Naive thymus-derived CD4-positive, alpha-beta T cell (primary cell): ENCODE results near the gene NME3. TPM values are rescaled to one million over a fixed set of nuclear protein-coding genes. Genes with fewer than 3 reads are reported as not detected.

ENCODE experiments used
- ATAC-seq: fragments of 150-1000 bp; cut with Tn5 transposase; 2 replicates; pipeline ENCODE4 v1.10.0; 2021; ENCODE audit warnings: mild to moderate bottlenecking, moderate library complexity
- CTCF ChIA-PET: fragments of 350-600 bp; sonication (Branson Sonifier 250); formaldehyde crosslinking; loops from one replicate; lab custom pipeline; 2021; ENCODE audit warnings: antibody characterized with exemption; lab: Charles Lee
- POLR2A ChIA-PET: fragments of 350-600 bp; sonication (Branson Sonifier 250); formaldehyde crosslinking; loops from one replicate; lab custom pipeline; 2021; ENCODE audit warnings: antibody characterized with exemption, inconsistent platforms; lab: Charles Lee
- DNase-seq, 9 donors: peaks; one replicate each; pipeline versions ENCODE4 v3.0.0 to v3.0.0-alpha.2; 2020 to 2022; ENCODE audit warnings: mixed read lengths in 1 of 9
- H3K27ac ChIP-seq: one replicate; pipeline ENCODE4 v1.7.0; 2013; ENCODE audit warnings: mild to moderate bottlenecking, low read depth, low read length, moderate library complexity
- H3K27me3 ChIP-seq, 2 donors: one replicate each; pipeline ENCODE4 v1.7.0; 2013; ENCODE audit warnings: low read length in 2 of 2, mild to moderate bottlenecking in 2 of 2, moderate library complexity in 2 of 2; ENCODE audit not compliant: control insufficient read depth in 2 of 2, insufficient read depth in 2 of 2
- H3K36me3 ChIP-seq, 3 experiments: 1 replicate in 2 of 3; 2 replicates in 1 of 3; pipeline ENCODE4 v1.7.0; 2013; ENCODE audit warnings: low read length in 3 of 3, mild to moderate bottlenecking in 3 of 3, moderate library complexity in 1 of 3; ENCODE audit not compliant: insufficient read depth in 3 of 3, control insufficient read depth in 2 of 3
- H3K4me1 ChIP-seq, 2 donors: one replicate each; pipeline ENCODE4 v1.7.0; 2013; ENCODE audit warnings: low read length in 2 of 2, mild to moderate bottlenecking in 2 of 2, moderate library complexity in 1 of 2; ENCODE audit not compliant: control insufficient read depth in 2 of 2, insufficient read depth in 2 of 2
- H3K4me3 ChIP-seq: 2 replicates; pipeline ENCODE4 v1.7.0; 2013; ENCODE audit warnings: mild to moderate bottlenecking, low read length
- H3K9me3 ChIP-seq, 3 experiments: 1 replicate in 2 of 3; 2 replicates in 1 of 3; pipeline ENCODE4 v1.7.0; 2013; ENCODE audit warnings: low read length in 3 of 3; ENCODE audit not compliant: control insufficient read depth in 2 of 3
- H3K27ac Mint-ChIP-seq, 9 donors: one replicate each; pipeline ENCODE4 v1.8.0; 2020 to 2022; ENCODE audit warnings: mixed read lengths in 9 of 9, mild to moderate bottlenecking in 8 of 9, moderate library complexity in 5 of 9, inconsistent platforms in 2 of 9
- H3K27me3 Mint-ChIP-seq, 5 donors: one replicate each; pipeline ENCODE4 v1.8.0; 2021 to 2022; ENCODE audit warnings: mixed read lengths in 5 of 5, mild to moderate bottlenecking in 1 of 5
- H3K36me3 Mint-ChIP-seq, 5 donors: one replicate each; pipeline ENCODE4 v1.8.0; 2020 to 2022; ENCODE audit warnings: mixed read lengths in 5 of 5, mild to moderate bottlenecking in 3 of 5, inconsistent platforms in 1 of 5
- H3K4me1 Mint-ChIP-seq, 7 donors: one replicate each; pipeline ENCODE4 v1.8.0; 2020 to 2022; ENCODE audit warnings: mixed read lengths in 7 of 7, mild to moderate bottlenecking in 3 of 7, inconsistent platforms in 1 of 7
- H3K4me3 Mint-ChIP-seq, 10 donors: one replicate each; pipeline ENCODE4 v1.8.0; 2020 to 2022; ENCODE audit warnings: mild to moderate bottlenecking in 10 of 10, mixed read lengths in 10 of 10, moderate library complexity in 6 of 10, inconsistent platforms in 2 of 10
- H3K9me3 Mint-ChIP-seq, 11 donors: one replicate each; pipeline ENCODE4 v1.8.0; 2020 to 2022; ENCODE audit warnings: mixed read lengths in 11 of 11, mild to moderate bottlenecking in 4 of 11, inconsistent platforms in 1 of 11, moderate library complexity in 1 of 11
- intact Hi-C, 2 donors: fragments of 100-400 bp; cut with micrococcal nuclease; formaldehyde crosslinking; loops; one replicate each; pipeline ENCODE4 v1.15.1; 2023
- polyA plus RNA-seq, 2 donors: library from polyadenylated mRNA; unstranded; fragments of 300-500 nt; fragmentation: Illumina TruSeq; gene quantifications; one replicate each; pipeline ENCODE4 v1.2.3, GENCODE V29; 2021
- total RNA-seq, 6 experiments: library from RNA in 5 of 6; stranded (reverse) in 5 of 6; gene quantifications; 1 replicate in 5 of 6; 2 replicates in 1 of 6; pipeline ENCODE4 v1.2.3 and lab custom pipeline; 2021 to 2026

NME3 gene
- total and polyA plus RNA-seq, 7 experiments from 2014 or later = 49.4 to 81.5 (median 70.6) TPM

- ATAC-seq = no peak
- Histone ChIP-seq H3K27ac (no peak overlapping the region), H3K36me3 (peaks cover 0 to 60% (median 0%) of the 10 kb centered on the region in 3 experiments), H3K4me1 (peaks cover 12 to 24% of the 10 kb centered on the region in 2 donors), H3K27me3 (no peaks in the 10 kb centered on the region), H3K4me3 (no peak overlapping the region), H3K9me3 (no peaks in the 10 kb centered on the region)
- Mint-ChIP-seq H3K4me1 (peaks cover 8 to 31% (median 12%) of the 10 kb centered on the region in 7 donors), H3K9me3 (peaks cover 0 to 3% (median 0%) of the 10 kb centered on the region in 11 donors), H3K27ac (no peak overlapping the region), H3K4me3 (peak overlapping the region in 3 of 10 donors; percentile 16 to 47 (median 18)), H3K27me3 (peaks cover 0 to 2% (median 0%) of the 10 kb centered on the region in 5 donors), H3K36me3 (peaks cover 0 to 8% (median 0%) of the 10 kb centered on the region in 5 donors)
- ChIA-PET CTCF (no interaction called here), POLR2A (no interaction called here)
- intact Hi-C loops = loop anchor here in 1 of 2 donors (10.0 kb wide), 1 partner anchor 431 kb away; no protein-coding TSS in a partner anchor
- DNase-seq = no peak
These were observed 4.7 kb upstream of the NME3 start for GRCh38 chr16:1775846-1776671.

GRCh38 chr16:1775006-1775845 lies 3.9 kb upstream of the NME3 start:
- peak overlapping the region in 1 of 9 donors; percentile 62 for H3K27ac Mint-ChIP-seq

GRCh38 chr16:1774448-1774780 lies 3.1 kb upstream of the NME3 start:
- H3K27me3 ChIP-seq = no peaks in the 10 kb centered on the region
- intact Hi-C loops = loop anchor here in 1 of 2 donors (5.0 to 10.0 kb wide), 3 partner anchors 242 to 493 kb away; partner anchors contain the start of genes RNPS1 and TMEM204
- peaks cover 0 to 2% (median 0%) of the 10 kb centered on the region in 5 donors for H3K27me3 Mint-ChIP-seq
- H3K4me1 ChIP-seq = peaks cover 13 to 26% of the 10 kb centered on the region in 2 donors
- CTCF ChIA-PET = interaction anchor here (0.6 to 1.4 kb wide), 2 partner anchors 8 to 84 kb away, joined by 3 to 8 read pairs; partner anchors contain the start of genes NUBP2 and SPSB3
- H3K36me3 Mint-ChIP-seq = peaks cover 0 to 9% (median 0%) of the 10 kb centered on the region in 5 donors
- no peak overlapping the region for H3K4me3 ChIP-seq
- no peaks in the 10 kb centered on the region for H3K9me3 ChIP-seq
- H3K4me3 Mint-ChIP-seq = peak overlapping the region in 5 of 10 donors; percentile 6 to 91 (median 58)
- DNase-seq (no peak), ATAC-seq (no peak)
- peaks cover 0 to 3% (median 0%) of the 10 kb centered on the region in 11 donors for H3K9me3 Mint-ChIP-seq
- H3K27ac ChIP-seq = peak overlapping the region; percentile 85
- POLR2A ChIA-PET = interaction anchor here (1.1 to 7.9 kb wide), 5 partner anchors 7 to 69 kb away, joined by 3 to 93 read pairs (median 5); partner anchors contain the start of genes FAHD1, HAGH, MAPK8IP3 and NUBP2
- peaks cover 0 to 51% (median 0%) of the 10 kb centered on the region in 3 experiments for H3K36me3 ChIP-seq
- H3K4me1 Mint-ChIP-seq = peaks cover 8 to 23% (median 13%) of the 10 kb centered on the region in 7 donors
- H3K27ac Mint-ChIP-seq = peak overlapping the region in 1 of 9 donors; percentile 59

More at GRCh38 chr16:1775006-1775845, 3.9 kb upstream of the NME3 start:
- DNase-seq (no peak), ATAC-seq (no peak)
- H3K4me3 ChIP-seq = no peak overlapping the region
- no peaks in the 10 kb centered on the region for H3K9me3 ChIP-seq
- peaks cover 8 to 24% (median 10%) of the 10 kb centered on the region in 7 donors for H3K4me1 Mint-ChIP-seq
- H3K36me3 Mint-ChIP-seq = peaks cover 0 to 8% (median 0%) of the 10 kb centered on the region in 5 donors
- H3K36me3 ChIP-seq = peaks cover 0 to 59% (median 0%) of the 10 kb centered on the region in 3 experiments
- H3K27ac ChIP-seq = no peak overlapping the region
- POLR2A ChIA-PET = interaction anchor here (1.1 to 7.9 kb wide), 5 partner anchors 6 to 69 kb away, joined by 3 to 93 read pairs (median 5); partner anchors contain the start of genes FAHD1, HAGH, MAPK8IP3 and NUBP2
- H3K9me3 Mint-ChIP-seq = peaks cover 0 to 3% (median 0%) of the 10 kb centered on the region in 11 donors
- peaks cover 13 to 25% of the 10 kb centered on the region in 2 donors for H3K4me1 ChIP-seq
- intact Hi-C loops = loop anchor here in 1 of 2 donors (10.0 kb wide), 1 partner anchor 430 kb away; no protein-coding TSS in a partner anchor
- H3K4me3 Mint-ChIP-seq = peak overlapping the region in 8 of 10 donors; percentile 20 to 91 (median 42)
- CTCF ChIA-PET = interaction anchor here (1.4 kb wide), 1 partner anchor 7 kb away, joined by 8 read pairs; the partner anchor contains the start of genes NUBP2 and SPSB3
- no peaks in the 10 kb centered on the region for H3K27me3 ChIP-seq
- H3K27me3 Mint-ChIP-seq = peaks cover 0 to 2% (median 0%) of the 10 kb centered on the region in 5 donors

GRCh38 chr16:1773703-1774447 lies 2.5 kb upstream of the NME3 start:
- DNase-seq (peak in 1 of 9 donors; percentile 38), ATAC-seq (peak; percentile 4)
- H3K4me1 ChIP-seq = peaks cover 13 to 26% of the 10 kb centered on the region in 2 donors
- H3K27ac ChIP-seq = peak overlapping the region; percentile 85
- H3K36me3 Mint-ChIP-seq = peaks cover 0 to 9% (median 0%) of the 10 kb centered on the region in 5 donors
- CTCF ChIA-PET = interaction anchor here (0.6 to 1.4 kb wide), 2 partner anchors 9 to 84 kb away, joined by 3 to 8 read pairs; partner anchors contain the start of genes NUBP2 and SPSB3
- H3K9me3 Mint-ChIP-seq = peaks cover 0 to 3% (median 0%) of the 10 kb centered on the region in 11 donors
- POLR2A ChIA-PET = interaction anchor here (1.1 to 7.9 kb wide), 5 partner anchors 8 to 68 kb away, joined by 3 to 93 read pairs (median 5); partner anchors contain the start of genes FAHD1, HAGH, MAPK8IP3 and NUBP2
- peaks cover 0 to 2% (median 0%) of the 10 kb centered on the region in 5 donors for H3K27me3 Mint-ChIP-seq
- H3K9me3 ChIP-seq = no peaks in the 10 kb centered on the region
- no peaks in the 10 kb centered on the region for H3K27me3 ChIP-seq
- H3K4me3 ChIP-seq = peak overlapping the region; percentile 70
- peaks cover 8 to 23% (median 11%) of the 10 kb centered on the region in 7 donors for H3K4me1 Mint-ChIP-seq
- intact Hi-C loops = loop anchor here (1.0 to 10.0 kb wide), 10 partner anchors 8 to 493 kb away; partner anchors contain the start of genes CRAMP1 (in 2 of the 2), HAGH (in 2 of the 2), IFT140 (in 2 of the 2) and MAPK8IP3 (in 2 of the 2)
- peak overlapping the region; percentile 74 to 99 (median 96) for H3K4me3 Mint-ChIP-seq
- H3K36me3 ChIP-seq = peaks cover 0 to 47% (median 0%) of the 10 kb centered on the region in 3 experiments
- H3K27ac Mint-ChIP-seq = peak overlapping the region in 6 of 9 donors; percentile 43 to 92 (median 61)
